SHP77 treated with DMSO at 0.1 percent for 48 hours (cell line): ENCODE measurements around the gene ENDOG.
"Not testable (repeated sequence)": the region's sequence is repeated elsewhere in the genome, so short reads cannot be mapped to it uniquely, and the experiment has no call there.

Source experiments
- DNase-seq: peaks from one replicate; lab custom pipeline; 2025; lab: John Stamatoyannopoulos, UW

The ENDOG gene

DNA sequence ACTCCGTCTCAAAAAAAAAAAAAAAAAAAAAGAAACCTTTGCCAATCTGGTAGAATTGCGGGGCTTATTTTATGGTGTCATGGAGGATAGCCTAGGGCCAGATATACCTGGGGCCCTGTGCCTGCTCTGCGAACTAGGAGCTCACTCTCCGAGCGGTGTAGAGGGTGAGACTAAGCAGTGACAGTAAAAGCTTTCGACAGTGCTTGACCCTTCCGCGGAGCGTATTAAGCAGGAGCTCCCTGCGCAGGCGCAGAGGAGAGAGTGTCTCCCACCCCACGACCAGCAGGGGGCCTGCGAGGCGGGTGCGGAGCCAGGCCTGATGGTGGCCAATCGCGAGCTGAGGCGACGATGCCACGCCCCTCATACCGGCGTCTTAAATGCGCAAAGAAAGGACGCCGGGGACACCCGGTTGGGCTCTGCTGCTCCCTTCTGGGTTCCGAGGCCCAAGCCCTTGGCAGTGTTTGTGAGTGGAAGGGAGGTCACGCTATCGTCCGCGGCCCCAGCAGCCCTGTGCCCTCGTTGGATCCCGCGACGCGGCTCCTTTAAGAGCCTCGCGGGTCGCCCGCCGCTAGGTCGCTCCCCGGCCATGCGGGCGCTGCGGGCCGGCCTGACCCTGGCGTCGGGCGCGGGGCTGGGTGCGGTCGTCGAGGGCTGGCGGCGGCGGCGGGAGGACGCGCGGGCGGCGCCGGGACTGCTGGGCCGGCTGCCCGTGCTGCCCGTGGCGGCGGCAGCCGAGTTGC lies at the start of gene ENDOG:
ENDOG (plus strand) TSS at position 402 of the 740 bp plus-strand sequence; CDS start at position 587, 185 bp downstream.
- peak; percentile 90 for DNase-seq

DNA sequence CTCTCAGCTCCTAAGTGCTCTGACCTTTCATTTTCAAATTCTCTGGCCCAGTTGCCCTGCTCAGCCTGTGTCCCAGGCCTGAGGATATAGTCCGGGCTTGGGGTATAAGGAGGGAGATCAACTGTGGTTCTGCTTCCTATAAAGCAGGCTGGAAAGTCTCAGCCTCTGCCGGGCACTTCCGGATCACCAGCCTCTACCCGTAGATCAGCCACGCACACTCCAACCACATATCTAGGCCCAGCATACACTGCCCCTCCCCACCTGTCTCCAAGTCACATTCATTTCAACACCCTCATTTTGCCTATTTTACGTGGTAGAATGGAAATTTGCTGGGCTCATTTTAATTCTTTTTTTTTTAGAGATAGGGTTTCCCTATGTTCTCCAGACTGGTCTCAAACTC lies 49.7 kb upstream of the ENDOG start:
- no peak for DNase-seq

DNA sequence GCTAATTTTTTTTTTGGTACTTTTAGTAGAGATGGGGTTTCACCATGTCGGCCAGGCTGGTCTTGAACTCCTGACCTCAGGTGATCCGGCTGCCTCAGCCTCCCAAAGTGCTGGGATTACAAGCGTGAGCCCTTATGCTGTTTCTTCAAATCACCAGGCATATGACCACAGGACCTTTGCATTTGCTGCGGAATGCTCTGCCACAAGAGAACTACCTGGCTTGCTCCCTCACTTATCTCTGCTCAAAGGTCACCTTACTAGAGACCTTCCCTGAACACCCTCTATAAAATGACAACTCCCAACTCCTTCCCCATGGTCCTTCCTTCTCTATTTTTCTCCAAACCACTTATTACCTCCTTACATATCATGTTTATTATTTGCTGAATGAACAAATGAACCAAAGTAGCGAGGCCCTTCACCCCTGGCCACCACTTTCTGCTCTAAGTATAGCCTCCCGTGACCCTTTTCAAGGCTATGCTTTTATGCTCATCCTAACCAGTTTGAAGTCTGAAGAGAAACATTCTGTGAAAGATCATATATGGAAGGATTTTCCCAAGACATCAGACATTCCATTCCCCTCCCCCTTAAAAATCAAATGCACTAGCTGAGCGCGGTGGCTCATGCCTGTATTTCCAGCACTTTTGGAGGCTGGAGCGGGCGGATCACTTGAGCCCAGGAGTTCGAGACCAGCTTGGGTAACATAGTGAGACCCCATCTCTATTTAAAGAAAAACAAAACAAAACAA lies 47.8 kb upstream of the ENDOG start:
- DNase-seq, result no peak

DNA sequence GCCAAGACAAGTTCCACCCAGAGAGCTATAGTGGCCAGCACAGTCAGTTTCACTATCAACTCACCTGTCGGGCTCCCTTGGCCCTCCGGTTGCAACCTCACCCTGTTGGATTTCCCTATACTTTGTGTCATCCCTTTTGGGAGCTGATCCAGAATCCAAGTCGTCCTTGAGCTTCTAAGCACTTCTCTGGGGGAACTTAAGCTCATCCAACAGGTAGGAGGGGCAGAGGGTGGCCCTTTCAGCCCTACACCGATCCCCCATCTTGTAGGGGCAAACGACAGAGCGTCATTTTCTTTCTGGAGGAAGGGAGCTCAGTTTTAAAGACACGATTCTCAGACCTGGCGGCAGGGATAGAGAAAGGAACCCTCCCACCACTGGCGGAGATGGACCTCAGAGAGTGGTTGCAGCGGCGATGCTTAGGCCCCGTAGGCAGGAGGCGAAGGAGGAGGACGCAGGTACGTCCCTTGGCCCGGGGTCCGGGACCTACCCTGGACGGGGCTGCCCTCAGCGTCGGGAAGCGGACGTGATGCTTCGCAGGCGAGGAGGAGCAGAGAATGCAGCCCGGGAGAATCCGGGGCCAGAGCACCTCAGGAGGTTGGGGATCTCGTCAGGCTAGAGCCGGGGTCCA lies 47.1 kb upstream of the ENDOG start:
- DNase-seq, result no peak

DNA sequence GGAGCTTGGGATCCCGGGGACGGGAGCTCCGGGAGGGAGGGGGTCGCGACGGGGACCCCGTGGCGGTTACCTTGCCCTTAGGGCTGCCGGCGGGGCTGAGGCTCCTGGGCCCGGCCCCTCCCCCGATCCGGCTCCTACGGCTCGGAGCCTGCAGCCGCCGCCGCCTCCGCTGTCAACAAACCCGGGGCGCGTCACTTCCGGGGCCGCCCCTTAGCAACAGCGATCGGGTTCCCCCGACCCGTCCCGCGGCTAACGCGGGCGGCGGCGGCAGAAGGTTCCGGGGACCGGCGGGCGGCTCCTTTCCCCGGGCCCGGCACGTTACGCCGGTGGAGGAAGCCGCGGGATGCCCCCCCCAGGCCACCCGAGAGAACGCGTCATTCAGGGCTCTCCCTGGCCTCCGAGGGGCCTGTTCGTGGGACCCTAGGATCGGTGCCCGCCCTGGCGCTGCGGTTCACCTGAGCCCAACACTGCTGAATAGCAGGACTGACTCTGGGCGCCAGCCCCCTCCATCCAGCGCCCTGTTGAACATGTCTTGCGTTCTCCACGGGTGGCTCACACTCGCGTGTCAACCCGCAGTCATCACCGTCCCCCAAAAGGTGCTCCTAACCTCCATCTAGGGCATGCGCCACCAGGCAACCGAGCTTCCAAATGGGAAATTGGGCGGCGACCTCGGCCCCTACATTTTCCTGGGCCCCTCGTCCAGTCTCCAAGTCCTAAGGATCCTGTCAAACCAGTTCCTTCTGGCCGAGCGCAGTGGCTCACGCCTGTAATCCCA lies 46.4 kb upstream of the ENDOG start, which contains the start of gene ZER1:
ZER1 (minus strand) TSS at position 183 of the 775 bp plus-strand sequence. CDS start 16,362 bp downstream, outside the sequence.
- peak; percentile 58 for DNase-seq

DNA sequence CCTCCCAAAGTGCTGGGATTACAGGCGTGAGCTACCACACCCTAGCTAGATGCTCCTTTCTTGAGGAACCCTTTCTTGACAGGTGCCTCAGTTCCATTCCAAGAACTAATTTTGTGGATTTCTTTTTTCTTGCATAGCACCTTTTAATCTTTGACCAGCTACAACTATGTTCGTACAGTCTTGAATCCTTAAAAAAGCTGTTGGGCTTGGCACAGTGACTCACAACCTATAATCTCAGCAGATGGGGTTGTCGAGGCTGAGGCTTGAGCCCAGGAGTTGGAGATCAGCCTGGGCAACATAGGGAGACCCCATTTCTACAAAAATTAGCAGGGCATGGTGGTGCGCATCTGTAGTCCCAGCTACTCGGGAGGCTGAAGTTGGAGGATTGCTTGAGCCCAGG lies 45.3 kb upstream of the ENDOG start:
- DNase-seq, result no peak

DNA sequence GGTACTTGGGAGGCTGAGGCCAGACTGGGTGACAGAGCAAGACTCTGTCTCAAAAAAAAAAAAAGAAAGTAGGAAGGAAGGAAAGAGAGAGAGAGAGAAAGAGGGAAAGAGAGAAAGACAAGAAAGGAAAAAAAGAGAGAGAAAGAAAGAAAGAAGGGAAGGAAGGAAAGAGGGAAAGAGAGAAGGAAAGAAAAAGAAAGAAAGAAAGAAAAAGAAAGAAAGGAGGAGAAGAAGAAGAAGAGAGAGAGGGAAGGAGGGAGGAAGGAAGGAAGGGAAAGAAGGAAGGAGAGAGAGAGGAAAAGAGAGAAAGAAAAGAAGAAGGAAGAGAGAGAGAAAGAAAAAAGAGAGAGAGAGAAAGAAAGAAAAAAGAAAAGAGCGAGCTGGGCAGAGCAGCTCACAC lies 43.5 kb upstream of the ENDOG start:
- DNase-seq, result no peak

DNA sequence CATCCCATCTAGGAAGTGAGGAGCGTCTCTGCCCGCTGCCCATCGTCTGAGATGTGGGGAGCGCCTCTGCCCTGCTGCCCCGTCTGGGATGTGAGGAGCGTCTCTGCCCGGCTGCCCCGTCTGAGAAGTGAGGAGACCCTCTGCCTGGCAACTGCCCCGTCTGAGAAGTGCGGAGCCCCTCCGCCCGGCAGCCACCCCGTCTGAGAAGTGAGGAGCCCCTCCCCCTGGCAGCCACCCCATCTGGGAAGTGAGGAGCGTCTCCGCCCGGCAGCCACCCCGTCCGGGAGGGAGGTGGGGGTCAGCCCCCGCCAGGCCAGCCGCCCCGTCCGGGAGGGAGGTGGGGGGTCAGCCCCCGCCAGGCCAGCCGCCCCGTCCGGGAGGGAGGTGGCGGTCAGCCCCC lies 38.2 kb upstream of the ENDOG start:
- not testable (repeated sequence) for DNase-seq

DNA sequence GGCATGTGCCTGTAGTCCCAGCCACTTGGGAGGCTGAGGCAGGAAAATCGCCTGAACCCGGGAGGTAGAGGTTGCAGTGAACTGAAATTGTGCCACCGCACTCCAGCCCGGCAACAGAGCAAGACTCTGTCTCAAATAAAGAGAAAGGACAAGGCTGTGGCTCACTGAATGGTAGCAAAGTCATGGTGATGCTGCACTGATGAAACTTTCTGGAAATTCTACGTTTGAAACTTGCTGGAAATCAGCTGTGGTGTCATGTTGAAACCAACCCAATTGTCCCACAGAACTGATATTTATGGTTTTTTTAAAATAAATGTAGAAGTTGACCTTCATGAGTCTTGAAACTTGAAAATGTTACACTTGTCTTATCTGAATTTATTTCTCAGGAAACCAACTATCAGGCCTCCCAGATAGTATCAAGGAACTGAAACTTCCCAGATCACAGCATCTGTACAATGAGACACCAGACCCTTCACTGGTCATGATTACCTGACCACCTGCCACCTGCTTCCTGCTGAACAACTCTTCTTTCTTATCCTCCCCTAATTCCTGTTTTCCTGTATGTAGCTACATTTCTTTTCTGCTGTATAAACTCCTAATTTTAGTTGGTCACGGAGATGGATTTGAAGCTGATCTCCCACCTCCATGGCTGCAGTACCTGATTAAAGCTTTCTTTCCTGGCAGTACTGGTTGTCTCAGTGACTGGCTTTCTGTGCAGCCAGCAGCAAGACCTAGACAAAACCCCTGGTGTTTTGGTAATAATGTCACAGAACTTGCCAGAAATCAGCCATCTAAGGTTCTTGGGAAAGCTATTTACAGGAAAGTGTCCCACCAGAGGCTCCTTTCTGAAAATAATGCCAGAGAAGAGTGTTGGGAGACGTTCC lies 36.9 kb upstream of the ENDOG start:
- no peak for DNase-seq

DNA sequence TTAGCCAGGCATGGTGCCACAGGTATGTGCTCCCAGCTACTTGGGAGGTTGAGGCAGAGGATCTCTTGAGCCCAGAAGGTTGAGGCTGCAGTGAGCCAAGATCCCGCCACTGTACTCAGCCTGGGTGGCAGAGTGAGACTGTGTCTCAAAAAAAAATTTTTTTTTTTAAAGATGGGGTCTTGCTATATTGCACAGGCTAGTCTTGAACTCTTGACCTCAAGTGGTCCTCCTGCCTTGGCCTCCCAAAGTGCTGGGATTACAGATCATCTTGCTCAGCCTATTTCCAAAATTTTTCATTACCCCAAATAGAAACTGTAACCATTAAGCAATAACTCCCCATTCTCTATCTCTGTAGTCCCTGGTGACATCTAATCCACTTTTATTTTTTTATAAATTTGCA lies 35.6 kb upstream of the ENDOG start:
- no peak for DNase-seq

DNA sequence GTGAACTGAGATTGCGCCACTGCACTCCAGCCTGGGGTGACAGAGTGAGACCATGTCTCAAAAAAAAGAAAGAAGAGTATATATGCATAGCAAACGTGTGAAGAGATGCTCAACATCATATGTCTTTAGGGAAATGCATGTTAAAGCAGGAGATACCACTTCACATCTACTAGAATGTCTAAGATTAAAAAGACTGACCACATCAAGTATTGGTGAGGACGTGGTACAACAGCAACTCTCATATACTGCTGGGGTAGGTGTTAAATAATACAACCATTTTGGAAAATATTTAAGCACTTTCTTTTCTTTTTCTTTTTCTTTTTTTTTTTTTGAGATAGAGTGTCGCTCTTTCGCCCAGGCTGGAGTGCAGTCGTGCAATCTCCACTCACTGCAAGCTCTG lies 32.9 kb upstream of the ENDOG start:
- no peak for DNase-seq

DNA sequence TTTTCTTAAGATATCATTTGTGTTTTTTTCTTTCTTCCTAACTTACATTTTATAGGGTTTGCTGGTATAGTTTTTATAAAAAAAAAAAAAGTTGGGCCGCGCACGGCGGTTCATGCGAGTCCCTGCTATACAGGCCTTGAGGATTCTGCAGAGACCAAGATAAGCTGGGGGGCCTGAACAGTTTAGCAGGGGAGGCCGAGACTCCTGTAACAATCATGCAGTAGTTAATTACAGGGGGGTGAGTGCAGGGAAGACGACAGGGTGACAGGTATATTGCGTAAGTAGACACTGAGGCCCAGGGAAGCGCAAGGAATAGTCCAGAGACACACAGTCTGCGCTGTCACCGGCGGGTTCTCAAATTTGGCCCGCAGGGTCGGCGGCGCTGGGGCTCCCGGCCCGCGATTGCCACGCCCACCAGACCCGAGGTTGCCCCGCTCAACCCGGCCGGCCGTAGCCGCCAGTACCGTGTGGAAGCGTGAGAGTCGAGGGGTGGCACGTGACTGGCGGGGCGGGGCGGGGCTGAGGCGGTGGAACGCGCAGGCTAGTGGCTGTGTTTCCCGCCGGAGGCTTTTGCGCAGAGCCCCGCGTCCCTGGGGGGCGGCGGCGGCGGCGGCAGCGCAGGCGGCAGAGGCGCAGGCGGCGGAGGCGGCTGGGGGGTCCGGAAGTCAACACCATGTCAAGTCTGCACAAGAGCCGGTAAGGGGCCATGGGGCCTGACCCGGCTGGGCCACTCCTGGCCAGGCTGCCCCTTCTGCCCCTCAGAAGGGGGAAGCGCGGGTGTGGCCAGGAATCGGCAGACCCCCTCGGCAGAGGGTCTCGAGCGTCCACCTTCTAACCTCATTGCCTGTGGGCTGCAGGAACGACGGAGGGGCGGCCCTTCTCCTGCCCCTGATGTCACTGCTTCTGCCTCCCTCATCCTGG lies 31.4 kb upstream of the ENDOG start, which contains the start of gene TBC1D13:
TBC1D13 (plus strand) TSS at position 573 of the 921 bp plus-strand sequence; CDS start at position 674, 101 bp downstream.
- peak; percentile 41 for DNase-seq

DNA sequence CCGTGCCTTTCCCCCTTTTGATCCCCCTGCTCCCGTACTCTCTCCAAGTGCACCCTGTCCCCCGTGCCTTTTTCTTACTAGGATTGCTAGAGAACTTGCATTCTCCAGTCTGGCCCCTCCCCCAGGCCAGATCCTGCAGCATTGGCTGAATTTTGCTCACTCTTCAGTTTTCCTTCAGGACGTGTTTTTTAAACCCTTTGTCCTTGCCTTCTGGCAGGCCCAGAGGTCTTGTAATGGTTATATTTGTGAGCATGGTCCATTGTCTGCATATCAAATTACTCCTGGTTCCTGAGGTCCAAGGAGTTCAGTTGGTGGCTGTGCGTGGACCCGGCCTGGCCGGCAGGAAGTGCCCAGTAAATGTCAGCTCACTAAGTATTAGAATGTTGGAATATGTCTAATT lies 30.6 kb upstream of the ENDOG start:
- DNase-seq, result no peak

DNA sequence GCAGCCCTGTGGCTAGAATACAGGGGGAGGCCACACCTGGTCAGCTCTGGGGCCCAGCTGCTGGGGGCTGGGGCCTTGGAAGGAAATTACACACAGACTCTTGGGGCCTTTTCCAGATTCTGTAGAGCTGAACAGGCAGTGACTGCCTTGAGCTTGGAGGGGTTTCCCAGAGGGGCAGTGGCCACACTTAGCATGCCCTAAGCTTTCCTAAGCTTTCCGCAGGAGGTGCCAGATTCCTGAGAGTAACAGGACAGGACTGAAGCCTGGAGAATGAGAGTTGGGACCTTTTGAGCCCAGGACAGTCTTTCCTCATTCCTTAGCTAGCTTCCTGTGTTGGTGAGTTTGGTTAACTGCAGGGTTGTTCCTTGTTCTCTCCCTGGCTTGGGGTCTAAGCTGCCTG lies 29.9 kb upstream of the ENDOG start:
- no peak for DNase-seq

DNA sequence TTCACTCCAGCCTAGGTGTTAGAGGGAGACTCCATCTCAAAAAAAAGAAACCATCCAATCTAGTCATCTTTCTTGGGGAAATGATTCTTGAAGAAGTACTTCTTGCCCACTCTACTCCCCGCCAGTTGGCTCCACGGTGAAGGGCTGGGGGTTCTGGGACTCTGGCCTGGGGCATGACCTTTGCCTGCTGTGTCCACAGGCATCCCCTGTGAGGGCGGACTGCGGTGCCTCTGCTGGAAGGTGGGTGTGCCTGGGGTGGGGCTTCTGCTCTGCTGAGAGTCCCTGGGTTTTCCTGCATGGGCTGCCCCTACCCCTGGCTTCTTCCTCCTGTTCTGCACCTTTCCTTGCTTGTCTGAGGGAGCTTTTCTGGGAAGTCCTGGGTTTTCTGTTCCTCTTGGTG lies 27.8 kb upstream of the ENDOG start:
- DNase-seq, result no peak

DNA sequence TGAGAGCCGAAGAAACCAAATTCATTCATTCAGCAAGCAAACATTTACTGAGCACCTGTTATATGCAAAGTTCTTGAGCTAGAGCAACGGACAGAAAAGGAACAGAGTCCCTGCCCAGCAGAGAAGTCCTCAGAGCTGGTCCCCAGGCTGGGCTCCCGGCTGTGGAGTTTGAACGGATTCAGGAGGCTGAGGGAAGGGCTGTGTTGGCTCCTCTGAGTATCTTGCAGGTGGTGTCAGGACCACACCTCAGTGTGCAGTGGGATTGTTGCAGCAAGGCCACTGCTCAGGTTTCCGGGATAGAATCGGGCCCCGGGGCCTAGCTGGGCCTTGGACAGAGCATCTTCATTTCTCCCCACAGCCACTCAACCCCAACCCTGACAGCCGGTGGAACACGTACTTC lies 26.2 kb upstream of the ENDOG start:
- no peak for DNase-seq

DNA sequence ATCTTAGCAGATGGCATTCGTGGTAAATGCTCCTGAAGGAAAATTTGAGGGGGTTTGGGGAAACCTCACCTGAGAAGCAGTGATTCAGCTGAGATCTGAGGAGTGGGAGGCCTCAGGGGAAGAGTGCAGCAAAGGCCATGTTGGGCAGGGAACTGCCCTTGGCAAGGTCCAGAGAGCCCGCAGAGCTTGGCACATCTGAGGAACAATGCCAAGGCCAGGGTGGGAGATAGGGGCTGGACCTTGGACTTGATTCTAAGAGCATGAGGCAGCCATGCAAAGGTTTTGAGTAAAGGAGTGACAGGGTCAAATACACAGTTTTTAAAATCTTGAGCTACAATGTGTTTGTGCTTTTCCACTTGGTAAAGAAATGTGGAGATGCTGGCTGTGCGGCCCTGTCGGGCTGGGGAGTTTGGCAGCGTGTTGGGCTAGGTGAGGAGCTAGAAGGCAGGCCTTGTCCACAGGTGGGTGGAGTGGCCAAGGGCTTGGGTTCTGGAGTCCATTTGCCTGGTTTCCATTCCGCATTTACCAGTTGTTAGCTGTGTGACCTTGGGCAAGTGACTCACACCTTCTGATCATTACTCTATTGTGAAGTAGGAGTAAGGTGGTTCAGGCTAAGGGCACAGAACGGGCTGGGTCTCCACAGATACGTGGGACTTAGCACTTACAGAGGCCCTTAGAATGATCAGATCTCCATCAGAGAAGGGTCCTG lies 25.2 kb upstream of the ENDOG start:
- DNase-seq, result no peak

DNA sequence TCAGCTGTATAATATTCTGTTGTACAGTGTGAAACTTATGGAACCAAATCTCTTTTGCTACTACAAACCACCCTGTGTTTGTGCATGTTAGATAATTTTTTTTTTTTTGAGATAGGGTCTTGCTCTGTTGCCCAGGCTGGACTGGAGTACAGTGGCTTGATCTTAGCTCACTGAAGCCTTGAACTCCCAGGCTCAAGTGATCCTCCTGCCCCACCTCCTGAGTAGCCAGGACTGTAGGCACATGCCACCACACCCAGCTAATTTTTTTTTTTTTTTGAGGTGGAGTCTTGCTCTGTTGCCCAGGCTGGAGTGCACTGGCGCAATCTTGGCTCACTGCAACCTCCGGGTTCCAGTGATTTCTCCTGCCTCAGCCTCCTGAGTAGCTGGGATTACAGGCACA lies 23.3 kb upstream of the ENDOG start:
- DNase-seq, result not testable (repeated sequence)

DNA sequence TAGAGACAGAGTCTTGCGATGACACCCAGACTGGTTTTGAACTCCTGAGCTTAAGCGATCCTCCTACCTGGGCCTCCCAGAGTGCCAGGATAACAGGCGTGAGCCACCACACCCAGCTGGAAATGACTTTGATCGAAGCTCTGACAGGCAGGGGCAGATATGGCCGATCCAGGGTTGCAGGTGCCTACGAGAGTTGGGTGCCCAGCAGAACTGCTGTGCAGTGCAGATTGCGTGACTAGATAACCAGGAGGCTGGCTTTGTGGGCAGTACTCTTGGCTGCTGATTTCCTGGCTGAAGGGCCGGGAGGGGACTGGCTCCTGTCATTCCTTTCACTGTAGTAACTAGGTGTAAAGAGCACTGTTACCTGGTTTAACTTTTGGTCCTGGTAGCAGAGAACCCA lies 19.4 kb upstream of the ENDOG start:
- no peak for DNase-seq
